Osteoblast (primary cell): ENCODE data around the gene PLB1. TPM values are rescaled to one million over a fixed set of nuclear protein-coding genes. Genes with fewer than 3 reads are reported as not detected.

Source experiments
- DNase-seq: peaks from one replicate; pipeline ENCODE4 v3.0.0; 2011; ENCODE audit warnings: low spot score, mixed read lengths; ENCODE audit not compliant: insufficient read length; ENCODE audit errors: missing footprints
- H2AFZ ChIP-seq: 2 replicates; pipeline ENCODE4 v1.6.0; 2011; ENCODE audit warnings: mild to moderate bottlenecking, low read length
- H3K27ac ChIP-seq: 2 replicates; pipeline ENCODE4 v1.5.1; 2011; ENCODE audit warnings: mild to moderate bottlenecking, low read depth, low read length, moderate library complexity
- H3K27me3 ChIP-seq: 2 replicates; pipeline ENCODE4 v1.6.0; 2012; ENCODE audit warnings: mild to moderate bottlenecking, control low read depth, inconsistent platforms, low read length, moderate library complexity; ENCODE audit not compliant: insufficient read depth
- H3K36me3 ChIP-seq: 2 replicates; pipeline ENCODE4 v1.5.1; 2011; ENCODE audit warnings: mild to moderate bottlenecking, low read length, control low read depth, moderate library complexity; ENCODE audit not compliant: insufficient read depth
- H3K4me1 ChIP-seq: 2 replicates; pipeline ENCODE4 v1.5.1; 2011; ENCODE audit warnings: mild to moderate bottlenecking, low read length, control low read depth, moderate library complexity; ENCODE audit not compliant: insufficient read depth
- H3K4me2 ChIP-seq: 2 replicates; pipeline ENCODE4 v1.6.0; 2011; ENCODE audit warnings: mild to moderate bottlenecking, low read length; ENCODE audit not compliant: insufficient read depth
- H3K4me3 ChIP-seq: fragments of 200-600 bp; sonication (generic); 3 replicates; pipeline ENCODE4 v1.5.1; 2012; ENCODE audit warnings: mild to moderate bottlenecking, low read length, inconsistent platforms; ENCODE audit not compliant: insufficient read depth
- H3K79me2 ChIP-seq: 2 replicates; pipeline ENCODE4 v1.6.0; 2012; ENCODE audit warnings: mild to moderate bottlenecking, low read length, control low read depth, inconsistent platforms; ENCODE audit not compliant: insufficient read depth
- H3K9me3 ChIP-seq: 2 replicates; pipeline ENCODE4 v1.5.1; 2011; ENCODE audit warnings: low read depth, low read length, control low read depth
- H4K20me1 ChIP-seq: 2 replicates; pipeline ENCODE4 v1.6.0; 2012; ENCODE audit warnings: mild to moderate bottlenecking, low read length, control low read depth; ENCODE audit not compliant: insufficient read depth
- CTCF ChIP-seq: IDR thresholded peaks from 2 replicates; pipeline ENCODE4 v1.5.1; 2011; ENCODE audit warnings: mild to moderate bottlenecking, low read depth, low read length, moderate library complexity; ENCODE audit errors: extremely low read depth
- total RNA-seq: library from RNA; depleted of rRNA; stranded (reverse); fragments of >200 nt; gene quantifications from 2 replicates; pipeline ENCODE4 v1.2.3, GENCODE V29; 2012

Gene PLB1
- total RNA-seq, 1 donor: 0.36 TPM

- H3K4me1 ChIP-seq: peaks cover 7% of the 10 kb centered on the region
- H3K4me3 ChIP-seq: no peak overlapping the region
- H2AFZ ChIP-seq: no peak overlapping the region
- H3K36me3 ChIP-seq: no peaks in the 10 kb centered on the region
- no peaks in the 10 kb centered on the region for H3K79me2 ChIP-seq
- no peaks in the 10 kb centered on the region for H4K20me1 ChIP-seq
- peaks cover 26% of the 10 kb centered on the region for H3K27me3 ChIP-seq
- H3K4me2 ChIP-seq: no peak overlapping the region
- no peaks in the 10 kb centered on the region for H3K9me3 ChIP-seq
- no peak overlapping the region for H3K27ac ChIP-seq
- DNase-seq: no peak
- TF ChIP-seq CTCF: no peak
These were observed 9.5 kb downstream of the PLB1 start for GRCh38 chr2:28505361-28505760.

DNA sequence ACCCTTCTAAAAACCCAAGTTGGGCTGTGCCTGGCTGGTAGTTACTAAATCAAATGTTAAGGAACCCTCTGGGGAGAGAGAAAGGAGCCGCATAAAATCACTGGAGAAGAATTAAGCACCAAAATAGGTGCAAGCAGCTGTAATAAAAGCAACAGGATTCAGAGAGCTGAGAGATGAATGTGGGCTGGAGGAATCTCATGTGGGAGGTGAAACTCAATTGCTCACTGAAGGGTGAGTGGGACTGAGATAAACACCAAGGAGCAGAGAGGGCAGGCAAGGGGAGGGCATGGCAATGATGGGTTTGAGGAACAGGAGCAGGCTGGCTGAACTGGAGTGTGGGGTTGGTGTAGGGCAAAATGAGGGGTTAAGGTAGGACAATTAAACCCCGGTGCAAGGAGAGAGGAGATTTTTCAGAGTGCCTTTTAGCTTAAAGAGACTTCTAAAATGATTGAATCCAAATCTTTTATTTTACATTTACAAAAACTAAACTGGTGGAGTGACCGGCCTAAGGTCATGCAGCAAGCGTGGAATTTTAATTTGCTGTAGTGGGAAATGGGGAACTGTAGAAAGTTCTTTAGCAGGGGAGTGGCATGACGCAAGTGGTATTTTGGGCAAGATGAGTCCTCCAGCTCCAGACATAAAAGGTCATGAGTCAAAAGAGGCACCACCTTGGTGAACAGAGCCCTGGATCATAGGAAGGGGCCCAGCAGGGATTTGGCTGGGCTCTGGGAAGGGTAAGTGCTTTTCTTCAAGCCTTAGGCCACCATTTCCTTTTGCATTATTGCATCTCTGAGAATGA lies 10.5 kb downstream of the PLB1 start:
- H3K9me3 ChIP-seq: no peaks in the 10 kb centered on the region
- H3K4me2 ChIP-seq: no peak overlapping the region

GRCh38 chr2:28507796-28508764 lies 12.2 kb downstream of the PLB1 start:
- no peak for TF ChIP-seq CTCF
- no peak overlapping the region for H3K4me2 ChIP-seq
- no peaks in the 10 kb centered on the region for H3K36me3 ChIP-seq
- no peaks in the 10 kb centered on the region for H4K20me1 ChIP-seq
- H3K9me3 ChIP-seq: no peaks in the 10 kb centered on the region
- DNase-seq: no peak
- no peaks in the 10 kb centered on the region for H3K79me2 ChIP-seq
- H3K27ac ChIP-seq: no peak overlapping the region
- H3K4me1 ChIP-seq: peaks cover 7% of the 10 kb centered on the region
- no peak overlapping the region for H2AFZ ChIP-seq
- no peak overlapping the region for H3K4me3 ChIP-seq
- H3K27me3 ChIP-seq: peaks cover 25% of the 10 kb centered on the region

More for the DNA sequence above, 10.5 kb downstream of the PLB1 start:
- Histone ChIP-seq H2AFZ (no peak overlapping the region), H3K79me2 (no peaks in the 10 kb centered on the region), H4K20me1 (no peaks in the 10 kb centered on the region), H3K36me3 (no peaks in the 10 kb centered on the region), H3K27ac (no peak overlapping the region), H3K27me3 (peaks cover 25% of the 10 kb centered on the region), H3K4me3 (no peak overlapping the region), H3K4me1 (peaks cover 7% of the 10 kb centered on the region)
- no peak for DNase-seq
- TF ChIP-seq CTCF: no peak

DNA sequence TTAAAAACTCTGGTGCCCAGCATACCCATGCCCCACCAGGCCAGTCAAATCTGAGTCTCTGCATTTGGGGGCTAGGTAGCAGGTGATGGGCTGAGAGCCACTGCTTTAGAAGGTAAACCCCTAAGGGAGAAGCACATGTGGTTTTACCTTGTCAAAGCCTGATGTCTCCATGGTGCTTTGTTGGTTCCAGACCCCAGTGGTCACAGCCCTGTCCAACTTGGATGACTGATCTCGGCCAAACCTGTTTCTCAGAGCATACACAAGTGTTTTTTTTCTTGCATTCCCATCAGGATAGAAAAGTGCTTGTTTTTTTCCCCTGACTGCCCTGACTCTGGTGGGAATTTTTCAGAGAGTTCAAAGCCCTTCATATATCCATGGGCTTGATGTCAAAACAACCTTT lies 13.5 kb downstream of the PLB1 start:
- Histone ChIP-seq H2AFZ (no peak overlapping the region), H4K20me1 (no peaks in the 10 kb centered on the region), H3K27ac (no peak overlapping the region), H3K36me3 (no peaks in the 10 kb centered on the region), H3K27me3 (peaks cover 25% of the 10 kb centered on the region), H3K4me2 (no peak overlapping the region), H3K4me1 (peaks cover 7% of the 10 kb centered on the region), H3K4me3 (no peak overlapping the region), H3K9me3 (no peaks in the 10 kb centered on the region), H3K79me2 (no peaks in the 10 kb centered on the region)
- TF ChIP-seq CTCF: no peak
- DNase-seq: no peak
